Mammary epithelial cell (primary cell): ENCODE measurements around the gene SYTL3.

ENCODE experiments used
- EZH2 ChIP-seq: IDR thresholded peaks from 2 replicates; pipeline ENCODE4 v1.6.1; 2012; ENCODE audit warnings: low read length, inconsistent platforms, borderline replicate concordance
- TF ChIP-seq, protein P1 (sequence below), 2 donors: IDR thresholded peaks in 1 of 2; conservative IDR thresholded peaks in 1 of 2; 2 replicates each; pipeline ENCODE4 v1.5.1; 2011 to 2012; ENCODE audit warnings: inconsistent platforms in 2 of 2, low read length in 2 of 2, mild to moderate bottlenecking in 2 of 2, control low read depth in 1 of 2, low read depth in 1 of 2; ENCODE audit not compliant: insufficient read depth in 1 of 2; ENCODE audit errors: extremely low read depth in 1 of 2

- TF ChIP-seq, protein P1, sequence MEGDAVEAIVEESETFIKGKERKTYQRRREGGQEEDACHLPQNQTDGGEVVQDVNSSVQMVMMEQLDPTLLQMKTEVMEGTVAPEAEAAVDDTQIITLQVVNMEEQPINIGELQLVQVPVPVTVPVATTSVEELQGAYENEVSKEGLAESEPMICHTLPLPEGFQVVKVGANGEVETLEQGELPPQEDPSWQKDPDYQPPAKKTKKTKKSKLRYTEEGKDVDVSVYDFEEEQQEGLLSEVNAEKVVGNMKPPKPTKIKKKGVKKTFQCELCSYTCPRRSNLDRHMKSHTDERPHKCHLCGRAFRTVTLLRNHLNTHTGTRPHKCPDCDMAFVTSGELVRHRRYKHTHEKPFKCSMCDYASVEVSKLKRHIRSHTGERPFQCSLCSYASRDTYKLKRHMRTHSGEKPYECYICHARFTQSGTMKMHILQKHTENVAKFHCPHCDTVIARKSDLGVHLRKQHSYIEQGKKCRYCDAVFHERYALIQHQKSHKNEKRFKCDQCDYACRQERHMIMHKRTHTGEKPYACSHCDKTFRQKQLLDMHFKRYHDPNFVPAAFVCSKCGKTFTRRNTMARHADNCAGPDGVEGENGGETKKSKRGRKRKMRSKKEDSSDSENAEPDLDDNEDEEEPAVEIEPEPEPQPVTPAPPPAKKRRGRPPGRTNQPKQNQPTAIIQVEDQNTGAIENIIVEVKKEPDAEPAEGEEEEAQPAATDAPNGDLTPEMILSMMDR (conservative IDR thresholded peaks at IDR 0.05 in 1 of 2, IDR thresholded peaks at IDR 0.05 in 1 of 2; ENCODE audit: extremely low read depth in 1 of 2, insufficient read depth in 1 of 2, low read depth in 1 of 2, low read length in 2 of 2): no peak
- no peak for TF ChIP-seq EZH2
Measured at GRCh38 chr6:158662607-158662953, 12.7 kb downstream of the SYTL3 start.
